Raji (cell line): ENCODE measurements around the gene BORCS5.

Experiments used
- POLR2A ChIP-seq: IDR thresholded peaks from 2 replicates; pipeline ENCODE4 v1.6.1; 2011; ENCODE audit warnings: low read depth, low read length, control low read depth; ENCODE audit not compliant: insufficient read depth

Gene BORCS5

DNA sequence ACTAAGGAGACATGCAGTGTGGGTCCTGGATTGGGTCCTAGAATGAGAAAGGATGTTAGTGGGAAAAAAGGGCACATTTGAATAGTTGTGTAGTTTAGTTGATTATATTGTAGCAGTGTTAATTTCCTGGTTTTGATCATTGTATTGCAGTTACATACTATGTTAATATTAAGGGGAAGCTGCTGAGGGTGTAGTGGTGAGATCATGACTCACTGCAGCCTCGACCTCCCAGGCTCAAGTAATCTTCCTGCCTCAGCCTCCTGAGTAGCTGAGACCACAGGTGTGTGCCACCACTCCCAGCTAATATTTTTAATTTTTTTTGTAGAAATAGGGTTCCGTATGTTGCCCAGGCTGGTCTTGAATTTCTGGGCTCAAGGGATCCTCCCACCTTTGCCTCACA lies 21.7 kb downstream of the BORCS5 start:
- TF ChIP-seq POLR2A = no peak

DNA sequence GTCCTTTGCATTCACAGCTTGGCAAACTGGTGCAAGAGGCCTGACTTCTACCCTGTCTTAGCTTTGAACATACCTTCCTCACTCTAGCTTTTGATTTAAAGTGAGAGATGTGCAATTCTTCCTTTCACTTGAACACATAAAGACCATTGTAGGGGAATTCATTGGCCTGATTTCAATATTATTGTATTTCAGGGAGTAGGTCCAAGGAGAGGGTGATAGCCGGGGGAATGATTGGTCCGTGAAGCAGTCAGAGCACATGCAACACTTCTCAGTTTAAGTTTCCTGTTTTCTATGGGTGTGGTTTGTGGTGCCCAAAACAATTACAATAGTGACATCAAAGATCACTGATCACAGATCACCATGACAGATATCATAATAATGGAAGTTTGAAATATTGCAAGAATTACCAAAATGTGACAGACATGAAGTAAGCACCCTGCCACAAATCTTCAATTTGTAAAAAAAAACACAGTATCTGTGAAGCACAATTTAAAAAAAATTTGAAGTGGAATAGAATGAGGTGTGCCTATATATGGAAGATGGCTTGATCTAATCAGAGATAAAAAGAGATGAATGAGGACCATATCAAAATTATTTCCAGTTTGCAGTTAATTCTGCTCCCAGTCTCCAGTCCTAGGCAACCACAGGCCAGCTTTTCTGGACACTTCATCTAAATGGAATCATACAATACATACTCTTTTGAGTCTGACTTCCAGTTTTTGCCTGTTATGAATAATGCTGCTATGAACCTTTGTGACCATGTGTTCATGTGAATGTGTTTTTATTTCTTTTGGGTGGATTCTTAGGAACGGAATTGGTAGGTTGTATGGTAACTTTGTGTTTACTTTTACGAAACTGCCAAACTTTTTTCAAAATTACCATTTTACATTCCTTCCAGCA lies 23.2 kb downstream of the BORCS5 start:
- TF ChIP-seq POLR2A = no peak

GRCh38 chr12:12380949-12381593 lies 24.2 kb downstream of the BORCS5 start:
- TF ChIP-seq POLR2A = no peak

- no peak for TF ChIP-seq POLR2A
Observed at GRCh38 chr12:12381982-12382381, 25.1 kb downstream of the BORCS5 start.

DNA sequence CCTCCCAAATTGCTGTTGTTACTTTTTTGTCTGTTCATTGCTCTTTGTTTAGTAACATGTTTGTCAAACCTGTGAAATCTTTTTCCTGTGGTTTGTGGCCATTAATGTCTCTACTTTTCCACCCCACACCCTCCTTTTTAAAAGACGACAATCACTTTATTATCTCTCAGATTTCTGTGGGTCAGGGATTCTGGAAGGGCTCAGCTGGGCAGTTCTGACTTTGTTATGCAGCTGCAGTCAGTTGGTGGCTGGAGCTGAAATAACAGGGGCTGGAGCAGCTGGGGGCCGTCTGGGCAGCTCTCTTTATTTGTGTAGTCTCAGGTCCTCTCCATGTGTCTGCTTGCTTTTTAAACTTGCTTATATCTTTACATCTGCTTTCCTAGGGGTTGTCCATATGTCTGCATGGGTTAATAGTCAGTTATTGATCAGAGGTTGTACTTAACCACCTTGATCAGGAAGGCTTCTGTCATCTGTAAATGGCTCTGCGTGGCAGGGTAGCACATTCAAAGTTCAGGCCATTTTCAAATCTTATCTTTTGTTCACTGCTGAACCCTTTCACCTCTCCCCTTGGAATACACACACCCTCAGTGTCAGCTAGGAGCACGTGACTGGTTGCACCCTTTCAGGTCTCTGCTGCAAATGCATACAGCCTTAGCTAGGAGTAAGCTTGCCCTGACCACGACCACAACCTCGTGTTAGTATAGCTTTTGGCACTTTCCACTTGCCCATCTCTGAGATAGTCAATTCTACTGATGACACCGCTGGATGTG lies 27.9 kb downstream of the BORCS5 start:
- no peak for TF ChIP-seq POLR2A

GRCh38 chr12:12387501-12387900 lies 30.6 kb downstream of the BORCS5 start:
- no peak for TF ChIP-seq POLR2A

DNA sequence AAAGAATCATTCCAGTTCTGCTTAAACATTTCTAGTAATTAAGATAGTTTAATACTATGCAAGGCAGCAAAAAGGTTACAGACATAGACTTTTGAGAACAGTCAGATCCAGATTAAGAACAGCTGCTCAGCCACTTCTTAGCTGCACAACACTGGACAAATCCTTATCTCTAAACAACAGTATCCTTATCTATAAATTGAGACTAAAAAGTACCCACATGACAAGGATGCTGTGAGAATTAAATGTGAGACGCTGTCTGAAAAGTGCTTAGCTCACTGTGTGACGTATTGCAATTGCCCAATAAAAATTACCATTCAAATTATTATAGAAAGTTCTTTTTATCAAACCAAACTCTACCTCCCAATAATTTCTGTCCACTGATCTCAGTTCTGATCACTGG lies 35.5 kb downstream of the BORCS5 start:
- no peak for TF ChIP-seq POLR2A

- TF ChIP-seq POLR2A = no peak
Observed at GRCh38 chr12:12393171-12393570, 36.3 kb downstream of the BORCS5 start.

DNA sequence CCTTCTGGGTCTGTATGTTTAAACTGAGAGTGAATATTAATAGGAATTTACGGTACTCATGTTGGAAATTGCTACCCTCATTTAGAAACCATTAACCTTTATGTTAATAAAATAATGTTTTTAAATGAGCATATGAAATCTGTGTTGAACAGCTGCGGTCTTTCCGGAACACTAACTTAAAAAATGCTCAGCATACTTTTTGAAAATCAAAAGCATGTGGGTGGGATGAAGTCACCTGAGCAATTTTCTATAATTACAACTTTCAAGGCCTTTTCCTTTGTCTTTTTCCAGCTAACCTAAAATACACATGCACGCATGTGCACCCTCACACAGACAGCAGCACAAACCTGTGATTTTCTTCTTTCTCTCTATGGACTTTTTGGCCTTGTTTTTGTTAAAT lies 39.8 kb downstream of the BORCS5 start:
- no peak for TF ChIP-seq POLR2A

DNA sequence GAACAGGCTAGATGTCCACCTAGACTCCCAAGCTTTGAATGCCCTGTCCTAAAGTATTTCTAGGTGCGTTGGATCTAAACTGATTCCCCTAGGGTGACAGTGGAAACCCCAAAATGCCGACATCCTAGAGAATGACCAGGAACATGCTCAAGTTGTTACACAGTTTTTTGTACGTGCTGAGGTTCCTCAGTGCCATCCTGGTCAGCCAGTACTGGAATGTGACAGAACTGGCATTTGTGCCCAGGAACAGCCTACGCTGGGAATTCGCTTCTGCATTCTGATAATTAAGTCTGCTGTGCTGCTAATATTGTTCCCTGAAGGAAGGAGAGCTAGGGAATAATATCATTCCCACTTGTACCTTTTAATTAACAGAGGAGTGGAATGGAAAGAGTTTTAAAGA lies 40.3 kb downstream of the BORCS5 start:
- no peak for TF ChIP-seq POLR2A

DNA sequence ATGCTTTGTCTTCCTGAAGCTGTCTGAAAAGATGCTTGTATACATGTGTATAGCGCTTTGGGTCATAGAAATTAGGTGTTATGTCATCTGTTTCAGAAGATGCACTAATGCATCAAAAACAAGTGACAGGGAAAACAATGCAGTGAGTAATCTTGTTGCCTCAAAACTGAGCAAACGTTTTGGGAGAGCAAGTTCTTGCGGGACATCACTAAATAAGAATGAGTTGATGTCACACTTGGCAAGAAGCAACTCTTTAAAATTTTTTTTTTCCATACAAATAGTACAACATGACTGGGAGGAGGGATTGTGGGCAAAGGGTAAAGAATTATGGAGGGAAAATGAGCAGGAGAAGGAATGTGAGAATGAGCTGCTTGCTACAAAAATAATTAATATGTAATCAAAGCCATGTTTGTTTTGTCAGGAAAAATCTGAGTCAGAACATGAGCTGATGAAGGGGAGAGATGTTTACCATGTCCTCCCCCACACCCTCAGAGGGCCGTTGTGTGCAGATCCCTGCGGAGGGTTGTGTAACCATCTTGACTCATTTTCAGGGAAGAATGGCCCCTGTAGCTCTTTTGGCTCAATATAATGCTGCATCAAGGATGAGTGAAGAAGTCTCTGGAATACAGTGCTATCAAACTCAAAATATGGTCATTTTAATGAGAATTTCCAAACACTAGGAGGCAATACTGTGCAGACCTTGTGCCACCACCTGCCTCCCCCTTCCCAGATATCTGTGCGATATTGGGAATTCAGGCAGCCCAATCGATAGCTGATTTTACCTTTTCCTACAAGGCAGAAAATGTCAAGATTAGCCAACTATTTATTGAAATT lies 41.4 kb downstream of the BORCS5 start:
- no peak for TF ChIP-seq POLR2A

DNA sequence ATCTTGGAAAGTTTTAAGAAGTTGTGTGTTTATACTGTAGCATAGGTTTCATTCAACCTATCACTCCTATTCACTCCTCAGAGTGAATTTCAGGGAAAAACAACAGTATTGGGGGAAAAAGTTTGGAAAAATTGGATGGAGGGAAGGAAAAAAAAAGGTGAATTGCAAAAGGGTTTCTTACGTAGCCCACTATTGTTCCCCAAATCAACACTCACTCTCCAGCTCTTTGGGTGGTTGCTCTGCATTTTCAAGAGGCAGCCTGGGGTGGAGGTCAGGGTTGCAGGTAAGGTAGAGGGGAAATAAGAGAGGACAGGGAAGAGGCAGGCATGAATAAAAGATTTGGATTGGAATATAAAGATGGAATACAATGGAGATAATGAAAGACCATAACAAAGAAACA lies 42.3 kb downstream of the BORCS5 start:
- no peak for TF ChIP-seq POLR2A

DNA sequence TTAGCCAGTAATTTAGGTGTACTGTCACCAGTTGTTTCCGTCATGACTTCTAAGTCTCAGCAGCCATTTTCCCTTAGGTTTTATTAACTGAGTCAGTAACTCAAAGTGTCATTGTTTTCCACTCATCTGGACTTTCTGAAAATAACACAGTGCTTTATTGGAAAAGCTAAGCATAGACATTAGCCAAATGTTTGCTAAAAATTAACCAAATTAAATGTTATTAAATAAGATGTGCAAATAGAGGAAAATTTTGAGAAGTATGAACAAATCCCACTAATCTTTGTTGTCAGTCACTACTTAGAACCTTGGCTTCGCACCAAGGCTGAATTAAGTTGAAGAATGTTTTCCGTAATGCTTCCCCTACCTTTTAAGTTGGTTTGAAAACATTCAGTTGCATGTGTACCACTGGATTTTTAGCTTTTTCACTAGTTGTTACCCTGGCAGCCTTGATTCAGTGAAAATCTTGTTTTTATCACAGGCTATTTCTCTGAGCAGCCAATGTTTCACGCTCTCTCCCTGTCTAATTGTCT lies 43.0 kb downstream of the BORCS5 start:
- TF ChIP-seq POLR2A = no peak

GRCh38 chr12:12400793-12401192 lies 43.9 kb downstream of the BORCS5 start:
- TF ChIP-seq POLR2A = no peak
